Thyroid gland (tissue), 4 donors: ENCODE measurements around the gene SYCN.
A peak's percentile ranks its signal among the peaks of the same experiment; 100 is the strongest.

Source experiments
- POLR2A ChIP-seq, 2 donors: fragments of 450-650 bp; IDR thresholded peaks; one replicate each; pipeline ENCODE4 v1.6.1; 2017; ENCODE audit warnings: antibody characterized with exemption in 2 of 2, mild to moderate bottlenecking in 2 of 2, moderate library complexity in 1 of 2
- TF ChIP-seq, protein P1 (sequence below), 6 experiments: fragments of 200-600 bp in 3 of 6; fragments of 450-650 bp in 3 of 6; sonication (generic) in 3 of 6; IDR thresholded peaks; one replicate each; pipeline ENCODE4 v1.5.1; 2016 to 2019; ENCODE audit warnings: antibody characterized with exemption in 6 of 6, mild to moderate bottlenecking in 2 of 6, inconsistent platforms in 1 of 6, moderate library complexity in 1 of 6

GRCh38 chr19:39154100-39154628, 49.9 kb downstream of the SYCN start:
- TF ChIP-seq, protein P1, sequence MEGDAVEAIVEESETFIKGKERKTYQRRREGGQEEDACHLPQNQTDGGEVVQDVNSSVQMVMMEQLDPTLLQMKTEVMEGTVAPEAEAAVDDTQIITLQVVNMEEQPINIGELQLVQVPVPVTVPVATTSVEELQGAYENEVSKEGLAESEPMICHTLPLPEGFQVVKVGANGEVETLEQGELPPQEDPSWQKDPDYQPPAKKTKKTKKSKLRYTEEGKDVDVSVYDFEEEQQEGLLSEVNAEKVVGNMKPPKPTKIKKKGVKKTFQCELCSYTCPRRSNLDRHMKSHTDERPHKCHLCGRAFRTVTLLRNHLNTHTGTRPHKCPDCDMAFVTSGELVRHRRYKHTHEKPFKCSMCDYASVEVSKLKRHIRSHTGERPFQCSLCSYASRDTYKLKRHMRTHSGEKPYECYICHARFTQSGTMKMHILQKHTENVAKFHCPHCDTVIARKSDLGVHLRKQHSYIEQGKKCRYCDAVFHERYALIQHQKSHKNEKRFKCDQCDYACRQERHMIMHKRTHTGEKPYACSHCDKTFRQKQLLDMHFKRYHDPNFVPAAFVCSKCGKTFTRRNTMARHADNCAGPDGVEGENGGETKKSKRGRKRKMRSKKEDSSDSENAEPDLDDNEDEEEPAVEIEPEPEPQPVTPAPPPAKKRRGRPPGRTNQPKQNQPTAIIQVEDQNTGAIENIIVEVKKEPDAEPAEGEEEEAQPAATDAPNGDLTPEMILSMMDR (IDR thresholded peaks at IDR 0.05) = peak in 1 of 6 experiments; percentile 38
- TF ChIP-seq POLR2A (IDR thresholded peaks at IDR 0.05) = no peak
